IMR-90 (cell line): Measurements from ENCODE around the gene KRT72.

Source experiments
- BHLHE40 ChIP-seq: fragments of 150-350 bp; IDR thresholded peaks from 2 replicates; pipeline ENCODE4 v1.6.1; 2016; ENCODE audit warnings: mild to moderate bottlenecking, low read depth, low read length
- CEBPB ChIP-seq: IDR thresholded peaks from 2 replicates; pipeline ENCODE4 v1.6.1; 2012; ENCODE audit warnings: low read depth, low read length, improper control_type of control experiment
- FOS ChIP-seq: fragments of 150-350 bp; IDR thresholded peaks from 2 replicates; pipeline ENCODE4 v1.6.1; 2016; ENCODE audit warnings: low read depth, low read length
- MXI1 ChIP-seq: IDR thresholded peaks from 2 replicates; pipeline ENCODE4 v1.6.1; 2012; ENCODE audit warnings: low read depth, mild to moderate bottlenecking, low read length, moderate library complexity, borderline replicate concordance
- NFE2L2 ChIP-seq: fragments of 150-350 bp; IDR thresholded peaks from 2 replicates; pipeline ENCODE4 v1.6.1; 2016; ENCODE audit warnings: low read depth, mild to moderate bottlenecking, low read length
- POLR2A ChIP-seq: IDR thresholded peaks from 2 replicates; pipeline ENCODE4 v1.6.1; 2012; ENCODE audit warnings: mild to moderate bottlenecking, low read depth, low read length
- RAD21 ChIP-seq: IDR thresholded peaks from 2 replicates; pipeline ENCODE4 v1.6.1; 2012; ENCODE audit warnings: low read length, improper control_type of control experiment
- RCOR1 ChIP-seq: IDR thresholded peaks from 2 replicates; pipeline ENCODE4 v1.6.1; 2012; ENCODE audit warnings: mild to moderate bottlenecking, low read length, improper control_type of control experiment; ENCODE audit not compliant: insufficient replicate concordance
- SMC3 ChIP-seq: fragments of 150-350 bp; IDR thresholded peaks from 2 replicates; pipeline ENCODE4 v1.6.1; 2016; ENCODE audit warnings: low read depth, mild to moderate bottlenecking, antibody characterized with exemption, low read length, moderate library complexity
- TF ChIP-seq, protein P1 (sequence below): conservative IDR thresholded peaks from 2 replicates; pipeline ENCODE4 v1.5.1; 2012; ENCODE audit warnings: mild to moderate bottlenecking, low read depth, low read length, improper control_type of control experiment
- TF ChIP-seq, protein P2 (sequence below): fragments of 150-350 bp; IDR thresholded peaks from 2 replicates; pipeline ENCODE4 v1.6.1; 2017; ENCODE audit warnings: mild to moderate bottlenecking, antibody characterized with exemption, low read length, low read depth
- TF ChIP-seq, protein P3 (sequence below): fragments of 150-350 bp; IDR thresholded peaks from 2 replicates; pipeline ENCODE4 v1.6.1; 2016; ENCODE audit warnings: low read depth, mild to moderate bottlenecking, low read length, moderate library complexity, borderline replicate concordance

DNA sequence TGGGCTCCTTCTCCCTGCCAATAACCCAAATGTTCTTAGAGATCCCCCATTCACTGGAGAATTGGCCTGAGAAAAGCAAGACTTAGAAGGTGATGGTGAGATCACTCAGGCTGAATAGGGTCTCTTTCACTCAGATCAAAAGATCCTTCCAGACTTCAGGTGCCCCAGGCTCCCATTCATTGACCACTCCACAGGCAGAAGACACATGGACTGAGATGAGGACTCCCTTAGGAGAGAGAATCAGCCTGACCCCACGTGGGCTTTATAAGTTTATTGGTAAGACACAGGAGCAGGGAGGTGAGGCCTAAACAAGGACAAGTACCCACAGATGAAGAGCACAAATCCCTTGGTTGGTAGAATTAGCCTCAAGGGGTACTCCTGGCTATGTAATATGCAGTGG lies 6.1 kb upstream of the KRT72 start:
- TF ChIP-seq, protein P1, sequence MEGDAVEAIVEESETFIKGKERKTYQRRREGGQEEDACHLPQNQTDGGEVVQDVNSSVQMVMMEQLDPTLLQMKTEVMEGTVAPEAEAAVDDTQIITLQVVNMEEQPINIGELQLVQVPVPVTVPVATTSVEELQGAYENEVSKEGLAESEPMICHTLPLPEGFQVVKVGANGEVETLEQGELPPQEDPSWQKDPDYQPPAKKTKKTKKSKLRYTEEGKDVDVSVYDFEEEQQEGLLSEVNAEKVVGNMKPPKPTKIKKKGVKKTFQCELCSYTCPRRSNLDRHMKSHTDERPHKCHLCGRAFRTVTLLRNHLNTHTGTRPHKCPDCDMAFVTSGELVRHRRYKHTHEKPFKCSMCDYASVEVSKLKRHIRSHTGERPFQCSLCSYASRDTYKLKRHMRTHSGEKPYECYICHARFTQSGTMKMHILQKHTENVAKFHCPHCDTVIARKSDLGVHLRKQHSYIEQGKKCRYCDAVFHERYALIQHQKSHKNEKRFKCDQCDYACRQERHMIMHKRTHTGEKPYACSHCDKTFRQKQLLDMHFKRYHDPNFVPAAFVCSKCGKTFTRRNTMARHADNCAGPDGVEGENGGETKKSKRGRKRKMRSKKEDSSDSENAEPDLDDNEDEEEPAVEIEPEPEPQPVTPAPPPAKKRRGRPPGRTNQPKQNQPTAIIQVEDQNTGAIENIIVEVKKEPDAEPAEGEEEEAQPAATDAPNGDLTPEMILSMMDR, result no peak
- TF ChIP-seq BHLHE40 (no peak), NFE2L2 (no peak), MXI1 (no peak), POLR2A (no peak), RAD21 (no peak), FOS (no peak), SMC3 (no peak), CEBPB (no peak), RCOR1 (no peak)
- TF ChIP-seq, protein P2, sequence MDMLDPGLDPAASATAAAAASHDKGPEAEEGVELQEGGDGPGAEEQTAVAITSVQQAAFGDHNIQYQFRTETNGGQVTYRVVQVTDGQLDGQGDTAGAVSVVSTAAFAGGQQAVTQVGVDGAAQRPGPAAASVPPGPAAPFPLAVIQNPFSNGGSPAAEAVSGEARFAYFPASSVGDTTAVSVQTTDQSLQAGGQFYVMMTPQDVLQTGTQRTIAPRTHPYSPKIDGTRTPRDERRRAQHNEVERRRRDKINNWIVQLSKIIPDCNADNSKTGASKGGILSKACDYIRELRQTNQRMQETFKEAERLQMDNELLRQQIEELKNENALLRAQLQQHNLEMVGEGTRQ, result no peak
- TF ChIP-seq, protein P3, sequence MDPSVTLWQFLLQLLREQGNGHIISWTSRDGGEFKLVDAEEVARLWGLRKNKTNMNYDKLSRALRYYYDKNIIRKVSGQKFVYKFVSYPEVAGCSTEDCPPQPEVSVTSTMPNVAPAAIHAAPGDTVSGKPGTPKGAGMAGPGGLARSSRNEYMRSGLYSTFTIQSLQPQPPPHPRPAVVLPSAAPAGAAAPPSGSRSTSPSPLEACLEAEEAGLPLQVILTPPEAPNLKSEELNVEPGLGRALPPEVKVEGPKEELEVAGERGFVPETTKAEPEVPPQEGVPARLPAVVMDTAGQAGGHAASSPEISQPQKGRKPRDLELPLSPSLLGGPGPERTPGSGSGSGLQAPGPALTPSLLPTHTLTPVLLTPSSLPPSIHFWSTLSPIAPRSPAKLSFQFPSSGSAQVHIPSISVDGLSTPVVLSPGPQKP, result no peak
